H1 (cell line): ENCODE measurements around the gene MKX. TPM values are rescaled to one million over a fixed set of nuclear protein-coding genes. Genes with fewer than 3 reads are reported as not detected.

ENCODE experiments used
- SAP30 ChIP-seq: fragments of 300-600 bp; sonication (generic); IDR thresholded peaks from 2 replicates; pipeline ENCODE4 v1.7.1; 2012; ENCODE audit warnings: low read length, moderate library complexity, mild to moderate bottlenecking, inconsistent platforms; ENCODE audit not compliant: insufficient read depth, insufficient replicate concordance
- SIRT6 ChIP-seq: IDR thresholded peaks from one replicate; pipeline ENCODE4 v1.7.1; 2012; ENCODE audit warnings: low read length, inconsistent platforms
- SP1 ChIP-seq: IDR thresholded peaks from 2 replicates; pipeline ENCODE4 v1.6.1; 2011; ENCODE audit warnings: low read depth, low read length
- TCF12 ChIP-seq: IDR thresholded peaks from 2 replicates; pipeline ENCODE4 v1.6.1; 2011; ENCODE audit warnings: low read depth, mild to moderate bottlenecking, low read length
- polyA plus RNA-seq, 7 experiments: library from polyadenylated mRNA; depleted of rRNA in 3 of 7; stranded (reverse) in 5 of 7; unstranded in 2 of 7; fragments of >200 nt in 5 of 7; fragments of 200-250 nt in 2 of 7; gene quantifications; 1 replicate in 5 of 7; 2 replicates in 1 of 7; 4 replicates in 1 of 7; pipeline versions ENCODE4 v1.2.1 to v1.2.3, GENCODE V29; 2011 to 2013; ENCODE audit warnings: missing spikeins in 2 of 7, mixed read lengths in 2 of 7
- total RNA-seq: library from RNA; stranded (reverse); fragmentation: NEBNext Ultra II Directional; extraction: Animal tissue kit (Norgen Biotek cat#: 25700); gene quantifications from 2 replicates; pipeline ENCODE4 v1.2.1, GENCODE V29; 2021

Gene MKX
- total and polyA plus RNA-seq, 2 of the 8 experiments (the other 6 are each of a cell fraction or from before 2014, with no cell fraction given) = 0.21 to 1.3 TPM

- TF ChIP-seq SAP30 (no peak), TCF12 (no peak), SP1 (no peak), SIRT6 (no peak)
Observed at GRCh38 chr10:27660268-27660667, 85.4 kb downstream of the MKX start (continued).
